HG02610 (cell line): Measurements from ENCODE around the gene ACTL6A.
A peak's percentile ranks its signal among the peaks of the same experiment; 100 is the strongest.
"Not testable (repeated sequence)": the region's sequence is repeated elsewhere in the genome, so short reads cannot be mapped to it uniquely, and the experiment has no call there.

ENCODE experiments used
- ATAC-seq: cut with Tn5 transposase; IDR thresholded peaks from one replicate; pipeline ENCODE4 v1.9.1; 2021; ENCODE audit warnings: mild to moderate bottlenecking, moderate library complexity; ENCODE audit not compliant: unreplicated experiment

ACTL6A gene

DNA sequence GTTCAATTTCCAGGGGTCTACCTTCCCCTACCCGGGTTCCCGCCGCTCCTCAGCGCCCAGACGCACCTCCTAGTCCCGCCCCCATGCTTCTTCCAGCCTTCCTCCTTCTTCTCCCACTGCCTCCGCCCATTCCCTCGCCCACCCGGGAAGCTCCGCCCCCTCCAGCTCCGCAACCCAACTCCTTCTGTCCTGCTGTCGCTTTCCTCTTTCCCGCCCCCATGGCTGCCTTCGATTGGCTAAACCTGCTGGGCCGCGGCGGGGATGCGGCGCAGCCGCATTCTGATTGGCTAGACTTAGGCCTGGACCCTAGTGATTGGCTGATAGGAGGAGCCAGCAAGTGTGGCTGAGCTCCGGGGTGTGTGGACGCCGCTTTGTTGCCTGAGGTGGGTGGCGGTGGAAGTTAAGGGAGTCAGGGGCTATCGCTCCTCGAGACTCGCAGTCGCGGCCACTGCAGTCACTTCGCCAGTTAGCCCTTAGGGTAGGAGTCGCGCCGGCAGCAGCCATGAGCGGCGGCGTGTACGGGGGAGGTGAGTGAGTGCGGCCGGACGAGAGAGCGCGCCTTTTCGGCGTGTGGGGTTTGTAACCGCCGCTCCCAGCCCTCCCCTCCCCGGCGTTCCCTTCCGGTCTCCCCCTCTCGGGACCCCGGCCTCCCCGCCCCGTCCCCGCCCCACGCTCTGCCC lies at the start of gene ACTL6A:
Gene ACTL6A (plus strand): TSS at position 336 of the 680 bp plus-strand sequence. CDS start 167 bp downstream, at position 503.
- ATAC-seq, result peak; percentile 98

DNA sequence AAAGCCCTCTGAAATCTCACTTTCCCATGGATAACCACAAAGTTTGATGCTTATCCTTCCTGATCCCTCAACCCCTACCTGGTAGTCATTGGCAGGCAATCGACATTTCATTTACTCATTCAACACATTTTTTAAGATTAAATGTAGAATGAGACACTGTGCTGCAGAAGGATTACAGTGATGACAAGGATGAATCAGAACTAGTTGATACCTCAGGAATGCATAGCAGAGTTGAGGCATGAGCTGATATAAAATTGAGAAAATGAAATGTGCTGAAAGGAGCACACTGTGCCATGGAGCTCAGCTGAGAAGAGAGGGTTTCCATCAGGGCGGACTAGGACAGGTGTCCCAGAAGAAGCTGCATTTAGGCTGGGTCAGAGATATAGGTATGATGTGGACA lies 48.9 kb upstream of the ACTL6A start:
- no peak for ATAC-seq

DNA sequence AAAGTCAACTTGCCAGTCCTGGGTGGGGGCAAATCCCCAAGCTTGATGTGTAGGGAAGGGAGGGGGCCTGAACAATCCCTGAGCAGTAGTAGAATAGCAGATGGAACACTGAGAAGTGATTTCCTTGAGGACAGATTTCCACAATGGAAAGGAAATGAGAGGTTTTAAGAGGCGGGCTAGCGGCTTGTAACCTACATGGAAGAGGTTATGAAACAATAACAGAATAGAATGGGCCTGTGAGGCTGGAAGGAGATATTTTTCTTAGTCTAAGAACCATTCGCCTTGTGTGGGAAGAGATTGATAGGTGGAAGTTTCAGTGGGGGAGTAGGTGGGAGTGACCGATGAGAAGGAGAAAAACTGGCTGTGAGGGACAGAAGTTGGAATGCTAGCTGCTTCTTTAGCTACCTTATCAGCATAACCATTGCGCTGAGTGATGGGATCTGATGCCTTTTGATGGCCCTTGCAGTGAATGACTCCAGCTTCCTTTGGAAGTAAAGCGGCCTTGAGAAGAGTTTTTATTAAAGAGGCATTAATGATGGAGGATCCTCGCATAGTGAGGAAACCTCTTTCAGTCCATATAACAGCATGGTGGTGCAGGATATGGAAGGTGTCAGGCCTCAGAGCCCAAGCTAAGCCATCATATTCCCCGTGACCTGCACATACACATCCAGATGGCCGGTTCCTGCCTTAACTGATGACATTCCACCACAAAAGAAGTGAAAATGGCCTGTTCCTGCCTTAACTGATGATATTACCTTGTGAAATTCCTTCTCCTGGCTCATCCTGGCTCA lies 46.1 kb upstream of the ACTL6A start:
- not testable (repeated sequence) for ATAC-seq

DNA sequence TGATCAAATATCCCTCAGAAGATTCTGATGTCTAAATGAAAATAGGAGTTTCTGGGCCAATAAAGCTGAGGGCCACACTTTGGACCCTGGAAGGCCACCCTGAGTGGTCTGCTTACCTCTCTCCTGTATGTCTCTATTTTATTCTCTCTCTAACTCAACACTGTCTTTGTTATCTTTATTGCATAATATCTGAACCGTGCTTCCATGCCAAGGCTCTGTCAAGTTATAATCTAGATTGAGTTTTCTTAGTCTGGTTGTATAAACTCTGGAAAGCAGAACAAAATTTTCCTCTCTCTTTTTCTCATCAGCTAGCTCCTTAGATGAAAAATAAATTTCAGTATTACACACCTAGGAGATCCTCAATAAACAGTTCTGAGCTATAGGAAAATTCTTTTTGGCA lies 36.2 kb upstream of the ACTL6A start:
- ATAC-seq, result no peak

DNA sequence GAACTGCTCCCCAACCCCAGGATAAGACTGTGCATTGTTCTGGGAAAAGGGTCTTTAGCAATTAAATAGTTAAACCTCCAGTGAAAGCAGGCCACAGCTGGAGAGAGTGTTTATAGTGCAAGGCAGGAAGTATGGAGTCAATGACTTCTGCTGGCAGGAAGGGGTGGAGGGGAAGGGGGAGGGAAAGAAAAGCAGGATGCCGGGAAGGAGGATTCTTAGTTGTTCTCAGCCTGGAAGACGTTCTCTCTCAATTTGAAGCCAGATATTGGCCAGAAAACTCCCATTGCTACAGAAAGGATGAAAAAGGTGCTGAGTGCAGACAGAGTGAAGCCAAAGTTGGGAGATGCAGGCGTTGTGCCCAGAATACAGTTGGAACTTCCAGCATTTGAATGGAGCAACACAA lies 35.7 kb upstream of the ACTL6A start:
- ATAC-seq, result no peak

DNA sequence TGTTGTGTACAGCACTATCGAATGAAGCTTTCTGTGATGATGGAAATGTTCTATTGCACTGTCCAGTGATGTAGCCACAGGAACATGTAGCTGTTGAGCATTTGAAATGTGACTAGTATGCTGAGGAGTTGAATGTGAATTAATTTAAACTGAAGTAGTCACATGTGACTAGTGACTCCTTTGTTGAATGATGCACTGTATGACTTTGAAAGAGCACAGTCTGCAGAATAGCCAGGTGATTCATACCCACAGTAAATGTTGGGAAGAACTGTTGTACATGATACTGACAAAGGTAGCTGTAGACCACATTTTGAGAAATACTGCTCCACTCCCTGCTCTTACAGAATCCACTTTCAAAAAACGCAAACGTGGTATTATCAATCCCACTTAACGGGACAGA lies 34.0 kb upstream of the ACTL6A start:
- no peak for ATAC-seq

DNA sequence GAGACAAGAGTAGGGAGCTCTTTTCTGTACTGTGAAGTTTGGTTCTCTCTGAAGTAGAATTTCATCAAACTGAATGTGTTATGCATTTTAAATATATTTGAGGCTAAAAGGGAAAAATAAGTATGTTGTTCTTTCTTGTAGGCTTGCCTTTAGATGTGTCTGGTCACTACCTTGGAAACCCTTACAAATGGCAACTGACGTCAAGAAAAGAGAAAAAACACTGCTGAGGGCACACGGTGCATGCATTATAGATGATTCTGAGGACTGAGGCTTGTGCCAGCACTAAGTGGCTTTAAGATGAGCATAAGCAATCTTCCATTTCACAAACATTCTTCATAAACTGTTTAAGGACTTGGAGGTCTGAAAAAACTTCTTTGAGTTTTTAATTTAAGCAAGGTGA lies 31.1 kb upstream of the ACTL6A start:
- no peak for ATAC-seq

DNA sequence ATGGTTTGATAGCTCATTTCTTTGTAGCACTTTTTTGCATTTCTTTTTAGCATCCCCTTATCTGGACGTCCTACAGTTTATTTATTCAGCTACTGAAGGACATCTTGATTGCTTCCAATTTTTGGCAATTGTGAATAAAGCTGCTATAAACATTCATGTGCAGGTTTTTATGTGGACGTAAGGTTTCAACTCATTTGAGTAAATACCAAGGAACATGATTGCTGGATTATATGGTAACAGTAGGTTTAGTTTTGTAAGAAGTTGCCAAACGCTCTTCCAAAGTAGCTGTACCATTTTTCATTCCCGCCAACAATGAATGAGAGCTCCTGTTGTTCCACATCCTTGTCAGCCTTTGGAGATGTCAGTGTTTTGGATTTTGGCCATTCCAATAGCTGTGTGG lies 29.5 kb upstream of the ACTL6A start:
- no peak for ATAC-seq

DNA sequence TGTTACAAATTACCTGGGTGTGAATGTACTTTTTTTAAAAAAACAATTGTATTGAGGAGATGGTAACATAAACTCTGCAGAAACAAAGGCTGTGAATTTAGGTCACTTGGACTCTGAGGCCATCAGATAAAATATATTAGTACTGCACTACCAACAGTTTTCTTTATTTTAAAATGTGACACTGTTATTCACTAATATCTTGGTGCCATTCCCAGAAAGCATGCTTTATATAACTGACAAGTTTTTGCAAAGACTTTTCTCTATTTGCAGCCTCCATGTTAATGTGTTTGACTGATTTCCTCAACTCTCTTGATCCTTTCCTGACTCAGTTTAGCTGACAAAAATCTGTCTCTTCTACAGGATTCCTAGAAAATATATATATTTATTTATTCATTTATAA lies 26.5 kb upstream of the ACTL6A start:
- ATAC-seq, result no peak

DNA sequence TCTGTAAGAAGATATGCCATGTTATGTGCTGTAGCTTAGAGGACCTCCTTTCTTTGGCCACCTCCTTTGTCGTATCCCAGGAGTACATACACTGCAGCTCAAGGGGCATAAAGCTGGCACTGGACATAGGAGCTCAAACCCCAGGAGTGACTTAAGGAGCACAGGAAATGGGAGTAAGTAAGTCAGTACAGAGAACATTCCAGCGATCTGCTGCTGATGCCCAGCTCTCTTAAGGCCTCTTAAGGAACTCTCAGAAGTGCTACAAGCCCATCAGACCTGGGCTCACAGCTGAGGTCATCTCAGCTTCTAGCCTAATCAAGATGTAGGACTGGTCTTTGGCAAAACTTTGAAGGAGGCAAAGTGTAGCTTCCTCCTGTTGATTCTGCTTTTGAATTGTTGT lies 21.6 kb upstream of the ACTL6A start:
- ATAC-seq, result no peak

DNA sequence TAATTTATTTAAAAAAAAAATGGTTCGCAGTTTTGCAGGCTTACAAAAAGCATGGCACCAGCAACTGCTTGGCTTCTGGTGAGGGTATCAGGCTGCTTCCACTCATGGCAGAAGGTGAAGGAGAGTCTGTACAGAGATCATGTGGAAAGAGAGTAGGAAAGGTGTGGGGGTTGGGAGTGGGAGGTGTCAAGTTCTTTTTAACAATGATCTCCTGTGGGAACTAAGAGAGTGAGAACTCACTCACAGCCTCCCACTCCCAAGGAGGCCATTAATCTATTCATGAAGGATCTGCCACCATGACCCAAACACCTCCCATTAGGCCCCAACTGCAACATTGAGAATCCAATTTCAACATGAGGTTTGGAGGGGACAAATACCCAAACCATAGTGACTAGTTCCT lies 21.1 kb upstream of the ACTL6A start:
- ATAC-seq, result no peak

DNA sequence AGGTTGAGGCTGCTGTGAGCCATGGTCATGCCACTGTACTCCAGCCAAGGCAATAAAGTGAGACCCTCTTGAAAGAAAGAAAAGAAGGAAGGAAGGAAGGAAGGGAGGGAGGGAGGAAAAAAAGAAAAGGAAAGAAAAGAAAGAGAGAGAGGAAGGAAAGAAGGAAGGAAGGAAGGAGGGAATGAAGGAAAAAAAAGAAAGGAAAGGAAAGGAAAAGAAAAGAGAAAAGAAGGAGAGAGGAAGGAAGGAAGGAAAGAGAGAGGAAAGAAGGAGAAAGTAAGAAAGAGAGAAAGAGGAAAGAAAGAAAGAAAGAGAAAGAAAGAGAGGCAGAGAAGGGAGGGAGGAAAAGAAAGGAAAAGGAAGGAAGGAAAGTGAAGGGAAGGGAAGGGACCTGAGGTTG lies 20.4 kb upstream of the ACTL6A start:
- ATAC-seq, result no peak

DNA sequence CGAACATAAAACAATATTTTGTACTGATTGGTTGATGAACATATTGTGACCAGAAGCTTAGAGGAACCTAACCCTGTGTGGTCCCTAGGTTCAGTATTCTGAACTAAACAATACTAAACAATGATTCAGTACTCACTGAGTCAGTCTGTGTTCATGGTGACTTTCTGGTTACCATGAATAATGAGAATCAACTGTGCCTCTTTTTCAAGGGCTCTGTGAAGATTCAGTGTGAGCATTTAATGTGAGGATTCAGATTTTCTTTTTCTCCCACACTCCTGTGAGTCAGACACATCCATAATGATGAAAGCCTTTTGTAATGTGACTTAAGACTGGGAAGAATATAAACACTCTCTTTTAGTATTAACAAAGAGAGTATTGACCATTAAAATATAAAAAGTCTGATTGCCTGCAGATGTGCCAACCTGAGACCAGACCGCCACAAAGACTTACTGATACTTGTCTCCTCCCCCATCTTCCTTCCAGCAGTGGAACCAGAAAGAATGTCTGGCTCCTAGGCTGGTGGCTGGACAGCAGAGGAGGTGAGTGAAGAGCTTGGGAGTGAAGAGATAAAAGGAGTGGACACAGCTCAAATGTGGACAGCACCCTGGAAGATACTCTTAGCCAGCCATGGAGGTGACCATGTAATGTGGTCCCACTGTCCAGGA lies 17.6 kb upstream of the ACTL6A start:
- ATAC-seq, result no peak

DNA sequence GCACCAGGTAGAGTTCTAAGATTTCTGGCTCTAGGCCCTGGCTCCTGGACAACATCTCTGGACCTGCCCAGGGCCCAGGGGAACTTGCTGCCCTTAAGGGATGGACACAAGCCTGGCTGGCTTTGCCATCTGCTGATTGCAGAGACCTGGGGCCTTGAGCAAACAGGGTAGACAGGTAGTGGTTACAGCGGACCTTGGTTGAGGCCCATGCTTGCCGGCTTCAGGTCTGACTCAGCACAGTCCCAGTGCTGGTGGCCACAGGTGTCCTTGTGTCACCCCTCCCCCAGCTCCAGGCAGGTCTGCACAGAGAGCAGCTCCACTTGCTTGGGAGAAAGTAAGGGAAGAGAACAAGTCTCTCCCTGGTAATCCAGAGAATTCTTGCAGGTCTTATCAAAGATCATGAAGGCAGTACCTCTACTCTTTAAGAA lies 15.9 kb upstream of the ACTL6A start:
- no peak for ATAC-seq

DNA sequence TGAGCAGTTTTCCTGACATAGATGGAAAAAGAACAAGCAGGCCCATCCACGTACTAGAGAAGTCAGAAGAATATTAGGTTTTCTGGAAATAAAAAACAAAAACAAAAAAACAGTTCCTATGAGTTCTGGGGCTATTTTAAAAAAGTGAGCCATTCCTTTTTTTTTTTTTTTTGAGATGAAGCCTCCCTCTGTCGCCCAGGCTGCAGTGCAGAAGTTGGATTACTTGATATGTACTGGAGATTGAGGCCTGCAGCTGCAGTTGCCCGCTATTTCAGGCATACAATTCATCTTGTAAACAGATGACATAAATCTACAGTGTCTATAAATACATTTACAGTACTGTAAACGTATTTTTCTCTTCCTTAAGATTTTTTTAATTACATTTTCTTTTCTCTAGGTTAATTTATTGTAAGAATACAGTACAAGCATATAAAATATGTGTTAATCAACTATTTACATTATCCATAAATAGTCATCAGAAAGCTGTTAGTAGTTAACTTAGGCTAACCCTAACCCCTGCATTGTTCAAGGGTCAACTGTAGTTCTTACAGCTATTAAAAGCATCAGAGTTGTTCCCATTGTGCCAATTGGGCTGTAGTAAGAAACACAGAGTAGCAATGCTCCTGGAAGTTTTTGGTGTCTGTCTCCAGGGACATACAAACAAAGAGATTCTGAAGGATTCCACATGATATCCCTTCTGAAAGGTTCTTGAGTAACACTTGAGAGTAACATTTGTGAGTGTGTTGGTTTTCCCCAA lies 11.2 kb upstream of the ACTL6A start:
- no peak for ATAC-seq

DNA sequence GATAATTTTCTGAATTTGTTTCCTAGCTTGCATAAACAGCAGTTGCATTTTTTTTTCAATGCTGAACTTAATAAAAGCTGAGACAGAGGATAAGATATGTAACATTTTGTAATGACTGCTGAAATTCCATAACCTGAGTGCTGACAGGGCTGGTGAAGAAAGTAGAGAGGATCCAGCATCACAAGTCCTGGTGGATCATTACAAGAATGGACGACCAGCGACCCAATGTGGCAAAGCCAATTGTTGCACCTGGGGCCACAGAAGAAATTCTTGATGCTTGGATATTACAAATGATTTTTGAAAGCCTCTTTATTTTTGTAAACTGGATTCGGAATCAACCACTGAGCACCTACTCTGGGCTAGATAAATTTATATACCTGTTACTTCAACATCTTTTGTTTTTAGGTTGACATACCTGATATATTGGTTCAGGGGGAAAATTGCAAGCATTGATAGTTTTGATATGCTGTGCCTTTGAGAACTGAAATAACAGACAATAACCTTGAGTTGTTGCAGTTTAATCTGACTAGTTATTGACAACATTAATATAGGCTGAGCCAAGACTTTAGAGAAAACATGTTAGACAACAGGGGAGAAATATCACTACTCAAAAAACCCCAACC lies 3.9 kb upstream of the ACTL6A start:
- ATAC-seq, result no peak

DNA sequence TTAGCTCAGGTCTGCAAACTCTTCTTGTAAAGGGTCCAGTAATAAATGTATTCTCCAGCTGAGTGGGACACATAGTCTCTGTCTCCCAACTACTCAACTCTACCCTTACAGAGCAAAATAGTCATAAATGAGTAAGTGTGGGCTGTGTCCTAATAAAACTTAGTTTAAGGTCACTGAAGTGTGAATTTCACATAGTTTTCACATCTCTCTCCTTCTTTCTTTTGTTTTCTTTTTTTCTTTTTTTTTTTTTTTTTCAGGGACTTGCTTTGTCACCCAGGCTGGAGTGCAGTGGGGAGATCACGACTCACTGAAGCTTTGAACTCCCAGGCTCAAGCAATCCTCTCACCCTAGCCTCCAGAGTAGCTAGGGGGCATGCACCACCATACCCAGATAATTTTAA lies 1.9 kb upstream of the ACTL6A start:
- no peak for ATAC-seq

DNA sequence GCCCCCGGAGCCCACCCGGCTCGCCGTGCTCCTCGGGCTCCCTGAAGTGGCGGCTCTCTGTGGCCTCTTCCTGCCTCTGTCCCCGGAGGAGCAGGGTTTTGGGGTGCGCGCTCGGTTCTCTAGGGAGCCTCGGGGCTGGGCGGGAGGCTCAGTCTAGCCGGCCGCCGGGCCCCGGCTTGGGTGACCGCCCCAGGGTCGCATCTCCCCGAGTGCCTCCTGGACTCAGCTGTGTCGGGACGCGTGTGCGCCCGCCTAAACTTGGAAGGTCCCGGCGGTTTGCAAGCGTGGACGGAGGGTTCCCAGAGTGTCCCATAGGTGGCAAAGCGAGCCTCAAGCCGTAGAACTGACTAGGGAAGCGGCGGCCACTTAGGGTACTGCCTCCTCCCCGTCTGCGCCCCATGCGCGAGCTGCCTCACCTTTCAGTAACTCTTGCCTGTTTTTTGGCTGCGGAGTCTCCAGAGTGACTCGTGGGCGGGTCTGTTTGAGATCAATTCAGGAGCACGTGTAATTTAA lies 601 bp downstream of the ACTL6A start:
- peak; percentile 42 for ATAC-seq

DNA sequence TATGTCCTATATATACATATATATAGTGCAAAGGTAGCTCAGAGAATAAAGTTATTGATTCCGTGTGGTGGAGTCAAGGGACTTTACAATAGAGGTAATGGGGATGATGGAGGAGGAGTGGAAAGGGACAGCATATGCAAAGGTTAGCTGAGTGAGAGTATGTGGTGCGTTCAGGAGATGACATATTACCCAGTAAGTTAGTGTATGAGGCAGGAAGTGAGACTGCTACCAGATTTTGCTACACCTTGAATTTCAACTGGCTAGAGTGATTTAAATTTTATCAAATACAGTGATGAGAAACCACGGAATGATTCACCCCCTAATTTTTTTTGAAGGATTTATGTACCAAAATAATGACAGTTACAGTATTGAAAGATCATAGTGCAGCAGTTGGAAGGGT lies 2.8 kb downstream of the ACTL6A start:
- no peak for ATAC-seq

DNA sequence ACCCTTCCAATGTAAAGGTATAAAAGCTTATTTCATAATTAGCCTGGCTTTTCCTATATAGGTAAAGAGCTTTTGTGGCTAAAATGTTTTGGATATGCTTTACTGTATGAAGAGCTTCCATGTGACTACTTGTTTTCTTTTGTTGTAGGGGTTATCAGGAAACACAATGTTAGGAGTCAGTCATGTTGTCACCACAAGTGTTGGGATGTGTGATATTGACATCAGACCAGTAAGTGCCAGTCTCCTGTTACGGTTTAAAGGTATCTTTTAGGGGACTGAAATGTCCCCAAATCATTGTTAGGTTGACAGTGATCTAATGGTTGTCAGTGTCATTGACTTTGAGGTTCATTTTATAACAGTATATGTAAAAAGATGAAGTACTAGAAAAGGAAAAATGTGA lies 18.3 kb downstream of the ACTL6A start:
- ATAC-seq, result no peak

DNA sequence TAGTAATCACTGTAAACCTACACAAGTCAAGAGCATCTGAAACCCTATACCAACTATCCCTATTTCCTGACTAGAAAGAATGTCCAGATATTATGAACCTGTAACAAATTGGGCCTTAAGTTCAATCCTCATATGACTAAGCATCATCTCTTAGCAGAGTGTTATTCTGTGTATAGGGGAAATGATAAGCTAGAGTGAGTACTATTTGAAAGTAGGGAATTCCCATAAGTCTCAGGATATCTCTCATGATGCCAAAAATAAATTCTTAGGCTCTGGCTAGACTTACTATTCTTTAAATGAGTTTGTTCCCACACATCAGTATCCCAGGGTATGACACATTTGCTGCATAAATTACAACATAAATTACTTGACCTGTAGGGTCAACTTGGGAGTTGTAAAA lies 26.4 kb downstream of the ACTL6A start:
- ATAC-seq, result peak; percentile 92
